Spleen (tissue), 11 donors: ENCODE results near the gene WDR90. TPM values are rescaled to one million over a fixed set of nuclear protein-coding genes. Genes with fewer than 3 reads are reported as not detected.
A peak's percentile ranks its signal among the peaks of the same experiment; 100 is the strongest.

ENCODE experiments used
- DNase-seq: peaks from one replicate; pipeline ENCODE4 v3.0.0-alpha.2; 2020
- H3K27ac ChIP-seq, 8 donors: fragments of 200-600 bp; sonication (generic) in 7 of 8; 1 replicate in 4 of 8; 2 replicates in 4 of 8; pipeline versions ENCODE4 v1.5.0 to v1.8.0; 2016 to 2021; ENCODE audit warnings: inconsistent platforms in 4 of 8, mild to moderate bottlenecking in 4 of 8, moderate library complexity in 1 of 8
- H3K27me3 ChIP-seq, 7 donors: fragments of 200-600 bp; sonication (generic) in 6 of 7; replicated peaks in 1 of 7; 1 replicate in 4 of 7; 2 replicates in 3 of 7; pipeline versions ENCODE4 v1.5.0 to v1.8.0; 2016 to 2021; ENCODE audit warnings: inconsistent platforms in 3 of 7, mild to moderate bottlenecking in 1 of 7
- H3K36me3 ChIP-seq, 6 donors: fragments of 200-600 bp; sonication (generic) in 5 of 6; 1 replicate in 4 of 6; 2 replicates in 2 of 6; pipeline versions ENCODE4 v1.5.0 to v1.8.0; 2016 to 2021; ENCODE audit warnings: inconsistent platforms in 2 of 6
- H3K4me1 ChIP-seq, 6 donors: fragments of 200-600 bp; sonication (generic) in 5 of 6; 1 replicate in 3 of 6; 2 replicates in 3 of 6; pipeline versions ENCODE4 v1.5.0 to v1.8.0; 2016 to 2021; ENCODE audit warnings: inconsistent platforms in 3 of 6
- H3K4me3 ChIP-seq, 8 donors: fragments of 200-600 bp; sonication (generic) in 7 of 8; 1 replicate in 4 of 8; 2 replicates in 4 of 8; pipeline versions ENCODE4 v1.5.0 to v1.8.0; 2016 to 2021; ENCODE audit warnings: inconsistent platforms in 4 of 8, mild to moderate bottlenecking in 4 of 8, moderate library complexity in 2 of 8
- H3K9me3 ChIP-seq, 8 donors: fragments of 200-600 bp; sonication (generic) in 7 of 8; 1 replicate in 4 of 8; 2 replicates in 4 of 8; pipeline versions ENCODE4 v1.5.0 to v1.8.0; 2016 to 2021; ENCODE audit warnings: inconsistent platforms in 4 of 8
- CTCF ChIP-seq, 11 experiments: fragments of 200-600 bp in 7 of 11; fragments of 450-650 bp in 4 of 11; sonication (generic) in 4 of 11; IDR thresholded peaks in 8 of 11; conservative IDR thresholded peaks in 3 of 11; 1 replicate in 7 of 11; 2 replicates in 4 of 11; pipeline versions ENCODE4 v1.4.0 to v1.8.0; 2016 to 2021; ENCODE audit warnings: antibody characterized with exemption in 11 of 11, inconsistent platforms in 4 of 11, mild to moderate bottlenecking in 1 of 11
- POLR2A ChIP-seq, 3 donors: fragments of 450-650 bp; IDR thresholded peaks; one replicate each; pipeline ENCODE4 v1.5.1; 2017; ENCODE audit warnings: antibody characterized with exemption in 3 of 3, mild to moderate bottlenecking in 1 of 3
- POLR2AphosphoS5 ChIP-seq, 3 donors: sonication (generic); formaldehyde crosslinking; IDR thresholded peaks; one replicate each; pipeline ENCODE4 v1.5.1; 2017; ENCODE audit warnings: antibody characterized with exemption in 3 of 3
- WGBS, 5 donors: extraction: QIAGEN DNeasy Blood & Tissue Kit in 3 of 5; methylation state at CpG; one replicate each; pipeline versions ENCODE4 v1.1.5 to v1.1.7; 2013 to 2018; 5-methylcytosine and 5-hydroxymethylcytosine counted together
- intact Hi-C: fragments of 100-400 bp; cut with DNase I; formaldehyde crosslinking; loops from one replicate; pipeline ENCODE4 v1.15.0; 2023; ENCODE audit warnings: low total_unique reads
- polyA plus RNA-seq, 3 donors: library from polyadenylated mRNA; stranded (reverse); fragments of 200-250 nt; gene quantifications; one replicate each; pipeline ENCODE4 v1.2.1, GENCODE V29; 2013
- total RNA-seq, 7 donors: library from RNA; depleted of rRNA in 3 of 7; stranded (reverse); fragments of >200 nt in 3 of 7; fragmentation: NEBNext Ultra II Directional in 4 of 7; extraction: Animal tissue kit (Norgen Biotek cat#: 25700) in 4 of 7; gene quantifications; one replicate each; pipeline versions ENCODE4 v1.1.0 to v1.2.1, GENCODE V29; 2016 to 2021
- donor health status: healthy with polysubstance abuse.
- donor health status: DM: no; HTN: no; CAD: no; lungs with moderate emphysema.
- donor health status: DM: no; HTN: no; CAD: no.
- donor health status: Bipolar disorder and iron deficiency.
- donor health status: healthy.
- donor health status: DM: no; HTN: no; CAD: no.
- donor health status: DM: yes; HTN: yes; CAD: no.

The WDR90 gene
- total and polyA plus RNA-seq, 10 donors: 7.9 to 30.2 (median 19.4) TPM

- intact Hi-C loops: no loop called here
- peaks cover 0 to 33% (median 15%) of the 10 kb centered on the region in 6 donors for H3K4me1 ChIP-seq
- TF ChIP-seq POLR2A (IDR thresholded peaks at IDR 0.05) (no peak), POLR2AphosphoS5 (IDR thresholded peaks at IDR 0.05) (no peak), CTCF (IDR thresholded peaks at IDR 0.05 in 8 of 11, conservative IDR thresholded peaks at IDR 0.05 in 3 of 11) (no peak)
- peak within 1 kb of the TSS in 2 of 8 donors; percentile 4 to 48 for H3K4me3 ChIP-seq
- peaks cover 4 to 100% (median 96%) of the 10 kb centered on the region in 7 donors for H3K27me3 ChIP-seq
- no peak for DNase-seq
- no peak within 1 kb of the TSS for H3K27ac ChIP-seq
- 0 to 2% (median 1%) methylated on average over 1 to 114 of the region's 115 CpGs; no CpG with 5 or more reads in 1 of the 5 donors for WGBS, 5 donors
- H3K9me3 ChIP-seq: no peaks in the 10 kb centered on the region
- no peaks in the 10 kb centered on the region for H3K36me3 ChIP-seq
Measured at GRCh38 chr16:705431-706188, 56.4 kb downstream of the WDR90 start, which contains the start of gene FBXL16. Gene FBXL16 (minus strand): TSS chr16:705801. CDS start chr16:697405, 8,396 bp downstream.

GRCh38 chr16:706189-707061 lies 57.3 kb downstream of the WDR90 start:
- Histone ChIP-seq H3K9me3 (no peaks in the 10 kb centered on the region), H3K4me1 (peaks cover 0 to 31% (median 11%) of the 10 kb centered on the region in 6 donors), H3K4me3 (peak overlapping the region in 2 of 8 donors; percentile 4 to 48), H3K36me3 (no peaks in the 10 kb centered on the region), H3K27ac (no peak overlapping the region), H3K27me3 (peaks cover 8 to 100% (median 96%) of the 10 kb centered on the region in 7 donors)
- WGBS, 5 donors: 5 to 9% (median 7%) methylated on average over 27 to 49 of the region's 49 CpGs
- DNase-seq: no peak
- TF ChIP-seq CTCF (IDR thresholded peaks at IDR 0.05 in 8 of 11, conservative IDR thresholded peaks at IDR 0.05 in 3 of 11) (no peak), POLR2A (IDR thresholded peaks at IDR 0.05) (no peak), POLR2AphosphoS5 (IDR thresholded peaks at IDR 0.05) (no peak)
- intact Hi-C loops: no loop called here

- H3K27me3 ChIP-seq: peaks cover 8 to 100% (median 91%) of the 10 kb centered on the region in 7 donors
- intact Hi-C loops: no loop called here
- no peak for DNase-seq
- TF ChIP-seq POLR2A (IDR thresholded peaks at IDR 0.05) (no peak), CTCF (IDR thresholded peaks at IDR 0.05 in 8 of 11, conservative IDR thresholded peaks at IDR 0.05 in 3 of 11) (no peak), POLR2AphosphoS5 (IDR thresholded peaks at IDR 0.05) (no peak)
- no peak overlapping the region for H3K4me3 ChIP-seq
- H3K4me1 ChIP-seq: peaks cover 0 to 36% (median 16%) of the 10 kb centered on the region in 6 donors
- no peaks in the 10 kb centered on the region for H3K36me3 ChIP-seq
- H3K9me3 ChIP-seq: no peaks in the 10 kb centered on the region
- no peak overlapping the region for H3K27ac ChIP-seq
- 44 to 52% (median 48%) methylated on average over 5 to 14 of the region's 14 CpGs for WGBS, 5 donors
Measured at GRCh38 chr16:707062-707538, 57.9 kb downstream of the WDR90 start.
